Hepatic stellate cell (primary cell): ENCODE results near the gene DLGAP4.

ENCODE experiments used
- DNase-seq: peaks from one replicate; pipeline ENCODE4 v3.0.0; 2011; ENCODE audit warnings: low spot score

The DLGAP4 gene

DNA sequence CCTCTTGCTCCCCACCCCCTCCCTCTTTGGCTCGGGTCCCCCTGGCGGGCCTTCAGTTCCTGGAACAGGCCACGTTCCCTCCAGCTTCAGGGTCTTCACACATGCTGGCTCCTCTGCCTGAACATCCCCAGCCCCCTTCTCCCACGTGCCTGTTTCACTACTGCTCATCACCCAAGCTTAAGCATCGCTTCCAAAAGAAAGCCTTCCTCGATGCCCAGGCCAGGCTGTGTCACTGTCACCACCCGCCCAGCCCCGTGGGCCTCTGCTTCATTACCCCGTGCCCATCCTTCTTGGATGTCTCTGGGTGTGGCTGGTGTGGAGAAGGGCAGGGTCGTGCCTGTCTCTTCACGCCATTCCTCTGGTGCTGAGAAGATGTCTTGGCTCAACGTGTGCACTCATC is 2.8 kb downstream of the DLGAP4 start:
- no peak for DNase-seq

DNA sequence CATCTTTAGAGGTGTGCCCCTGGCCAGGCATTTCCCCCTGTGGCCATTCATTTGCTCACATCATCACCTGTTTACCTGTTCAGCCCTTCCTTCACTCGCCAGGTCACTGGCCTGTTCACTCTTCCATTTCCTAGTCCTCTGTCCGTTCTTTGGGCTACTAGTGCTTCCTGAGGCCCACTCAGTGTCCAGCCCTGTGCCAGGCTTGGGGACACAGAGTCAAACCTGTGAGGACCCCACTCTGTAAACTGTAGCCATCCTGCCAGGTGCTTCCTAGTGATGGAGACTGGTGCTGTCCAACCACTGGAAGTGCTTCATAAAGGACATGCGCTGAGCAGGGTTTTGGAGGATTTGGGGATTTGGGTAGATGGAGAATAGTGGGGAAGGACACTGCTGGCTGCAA is 3.5 kb downstream of the DLGAP4 start:
- no peak for DNase-seq

DNA sequence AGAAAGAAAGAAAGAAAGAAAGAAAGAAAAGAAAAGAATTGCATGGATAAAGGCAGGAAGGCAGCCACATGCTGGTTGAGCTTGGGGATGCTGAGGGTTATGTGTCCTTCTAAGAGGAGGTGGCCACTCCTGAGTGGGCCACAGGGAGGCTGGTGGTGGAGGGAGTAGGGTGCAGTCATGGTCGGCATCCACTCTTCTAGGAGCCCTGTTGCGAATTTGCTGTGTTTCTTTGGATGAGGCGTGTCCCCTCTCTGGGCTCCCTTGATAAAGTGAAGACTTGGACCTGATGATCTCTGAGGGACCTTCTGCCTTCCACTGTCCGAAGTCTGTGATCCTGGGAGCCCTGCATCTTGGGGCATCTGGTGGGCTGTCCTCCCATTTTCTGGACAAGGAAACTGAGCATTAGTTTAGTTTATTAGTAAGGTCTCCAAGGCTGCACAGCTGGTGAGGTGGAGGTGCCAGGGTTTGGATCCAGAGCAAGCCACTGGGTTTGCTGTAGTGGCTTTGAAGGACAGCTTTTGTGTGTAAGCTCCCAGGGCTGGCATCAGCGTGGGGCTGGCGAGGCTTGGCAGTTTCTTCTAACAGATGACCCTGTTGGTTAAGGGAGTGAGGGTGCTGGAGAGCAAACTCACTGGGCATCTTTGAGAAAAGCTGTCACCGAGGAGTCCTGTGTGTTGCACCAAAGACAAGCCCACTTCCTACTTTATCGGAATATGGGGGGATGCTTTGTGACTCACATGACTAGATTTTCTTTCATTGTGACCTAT is 4.3 kb downstream of the DLGAP4 start:
- DNase-seq: no peak

DNA sequence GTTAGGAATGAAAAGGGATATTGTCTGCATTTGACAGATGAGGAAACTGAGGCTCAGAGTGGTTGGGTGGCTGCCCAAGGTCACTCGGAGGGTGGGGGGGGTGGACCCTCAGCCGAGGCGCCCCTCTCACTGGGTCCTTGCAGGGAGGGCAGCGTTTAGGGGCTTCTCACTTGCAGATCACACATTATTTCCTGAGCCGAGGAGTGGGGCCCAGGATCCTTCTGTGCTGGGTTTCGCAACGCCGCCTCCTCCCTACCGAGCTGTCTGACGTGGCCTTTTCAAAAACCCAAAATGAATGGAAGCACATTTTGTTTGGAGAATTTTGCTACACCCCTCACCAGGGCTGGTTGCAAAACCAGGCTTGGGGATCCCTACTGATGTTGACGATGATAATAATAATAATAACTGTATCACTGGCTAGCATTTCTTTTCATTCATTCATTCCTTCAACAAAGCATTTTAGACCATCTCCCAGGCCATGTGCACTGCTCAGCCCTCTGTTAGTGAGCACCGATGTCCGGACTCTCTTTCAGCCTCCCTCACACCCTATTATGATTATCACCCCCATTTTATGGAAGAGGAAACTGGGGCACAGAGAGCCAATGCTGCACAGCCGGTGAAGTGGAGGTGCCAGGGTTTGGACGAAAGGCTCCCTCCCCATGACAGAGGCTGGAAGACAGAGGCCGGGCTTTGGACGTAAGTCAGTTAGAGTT is 5.2 kb downstream of the DLGAP4 start:
- no peak for DNase-seq

DNA sequence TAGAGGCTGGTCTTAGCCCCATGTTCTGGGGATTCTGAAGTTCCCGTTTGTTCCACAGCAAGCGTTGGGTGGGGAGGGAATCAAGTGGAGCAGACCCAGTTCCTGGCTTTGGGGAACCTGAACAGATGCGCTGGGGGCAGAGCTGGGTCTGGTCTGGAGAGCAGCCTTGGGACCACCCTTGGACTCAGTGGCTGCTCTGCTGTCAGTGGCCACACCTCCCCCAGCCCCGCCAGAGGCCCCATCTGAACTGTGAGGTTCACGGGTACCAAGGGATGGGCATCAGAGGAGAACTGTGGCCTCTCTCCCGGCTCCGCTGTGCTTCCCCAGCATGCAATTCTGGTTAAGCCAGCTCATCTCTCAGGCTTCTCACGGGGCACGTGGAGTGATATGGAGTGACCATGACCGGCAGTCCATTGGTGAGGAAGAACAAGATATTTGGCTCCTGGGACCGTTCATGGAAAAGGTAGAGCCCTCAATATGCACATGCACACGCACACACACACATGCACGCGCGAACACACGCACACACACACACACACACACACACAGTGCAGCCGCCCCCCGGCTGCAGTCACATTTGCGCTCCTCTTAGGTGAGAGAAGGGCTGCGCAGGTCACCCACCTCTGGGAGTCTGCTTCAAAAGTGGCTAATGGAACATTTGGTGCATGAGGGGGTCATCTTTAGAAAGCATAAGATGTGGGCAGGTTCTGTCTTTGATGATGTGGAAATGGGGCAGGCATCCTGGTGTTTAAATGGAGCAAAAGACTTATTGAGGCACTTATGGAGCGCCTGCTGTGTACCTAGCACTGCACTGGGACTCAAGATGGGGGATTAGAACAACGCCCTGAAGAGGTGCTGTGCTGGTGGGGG is 6.0 kb downstream of the DLGAP4 start:
- DNase-seq: no peak

DNA sequence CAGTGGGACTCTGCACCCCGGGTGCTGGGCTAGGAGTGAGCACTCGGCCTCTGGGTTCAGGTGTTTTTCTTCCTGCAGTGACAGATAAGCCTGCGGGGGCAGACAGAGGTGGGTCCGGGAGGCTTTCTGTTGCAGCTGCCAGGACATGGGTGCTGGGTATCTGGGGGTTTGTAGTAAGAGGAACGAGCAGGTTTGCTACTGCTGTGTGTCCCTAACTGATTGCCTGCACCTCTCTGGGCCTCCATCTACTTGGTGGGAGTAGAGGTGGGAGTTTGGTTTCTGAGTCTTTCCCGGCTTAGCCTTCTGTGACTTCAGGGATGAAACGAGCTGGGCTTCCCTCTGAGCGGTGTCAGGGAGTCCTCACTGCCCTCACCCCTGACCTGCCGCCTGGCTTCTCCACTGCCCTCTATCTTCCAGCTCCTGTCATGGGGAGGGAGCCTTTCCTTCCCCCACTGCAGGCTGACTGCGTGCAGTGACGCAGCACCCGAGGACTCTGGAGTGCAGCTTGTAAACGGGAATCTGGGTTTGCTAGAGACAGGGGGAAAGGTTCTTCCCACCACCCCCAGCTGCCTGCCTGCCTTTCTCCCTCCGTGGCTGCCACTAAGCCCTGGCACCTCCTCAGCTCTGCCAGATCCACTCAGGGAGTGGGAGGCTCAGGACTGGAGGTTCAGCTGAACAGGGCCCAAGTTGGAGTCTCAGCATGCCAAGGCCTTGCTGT is 6.7 kb downstream of the DLGAP4 start:
- no peak for DNase-seq

DNA sequence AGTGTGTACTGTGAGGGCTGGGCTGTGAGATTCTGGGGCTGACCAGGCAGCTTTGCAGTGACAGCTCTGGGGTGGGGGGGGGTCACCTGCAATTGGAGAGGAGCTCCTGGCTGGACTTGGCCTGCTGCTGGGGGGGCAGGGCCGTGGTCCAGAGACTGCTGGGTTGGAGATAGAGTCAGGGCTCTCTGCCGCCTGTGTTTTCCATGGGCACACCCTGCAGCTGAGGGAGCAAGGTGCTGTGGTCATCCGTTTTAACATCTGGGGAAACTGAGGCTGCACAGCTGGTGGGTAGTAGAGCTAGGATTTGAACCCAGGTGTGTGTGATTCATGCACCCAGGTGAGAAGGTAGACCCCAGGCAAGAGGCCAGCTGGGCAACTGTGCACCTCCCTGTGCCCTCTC is 7.3 kb downstream of the DLGAP4 start:
- DNase-seq: no peak

DNA sequence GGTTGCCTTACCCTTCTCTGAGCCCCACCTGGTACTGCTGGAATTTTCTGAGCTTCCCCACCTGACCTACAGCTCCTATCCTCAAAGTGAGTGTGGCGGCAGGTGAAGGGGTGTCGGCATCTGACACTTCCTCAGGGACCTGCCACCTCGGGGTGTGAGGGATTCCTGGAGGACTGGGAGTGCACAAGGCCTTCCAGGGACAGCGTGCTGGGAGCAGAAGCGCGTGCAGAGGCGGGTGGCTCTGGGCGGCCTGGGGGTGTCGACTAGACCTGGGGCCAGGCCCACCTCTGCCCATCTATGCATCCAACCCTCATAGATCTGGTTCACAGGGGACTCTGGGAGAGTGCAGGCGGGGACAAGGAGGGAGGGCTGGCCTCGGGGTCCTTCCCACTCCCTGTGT is 7.8 kb downstream of the DLGAP4 start:
- DNase-seq: no peak

DNA sequence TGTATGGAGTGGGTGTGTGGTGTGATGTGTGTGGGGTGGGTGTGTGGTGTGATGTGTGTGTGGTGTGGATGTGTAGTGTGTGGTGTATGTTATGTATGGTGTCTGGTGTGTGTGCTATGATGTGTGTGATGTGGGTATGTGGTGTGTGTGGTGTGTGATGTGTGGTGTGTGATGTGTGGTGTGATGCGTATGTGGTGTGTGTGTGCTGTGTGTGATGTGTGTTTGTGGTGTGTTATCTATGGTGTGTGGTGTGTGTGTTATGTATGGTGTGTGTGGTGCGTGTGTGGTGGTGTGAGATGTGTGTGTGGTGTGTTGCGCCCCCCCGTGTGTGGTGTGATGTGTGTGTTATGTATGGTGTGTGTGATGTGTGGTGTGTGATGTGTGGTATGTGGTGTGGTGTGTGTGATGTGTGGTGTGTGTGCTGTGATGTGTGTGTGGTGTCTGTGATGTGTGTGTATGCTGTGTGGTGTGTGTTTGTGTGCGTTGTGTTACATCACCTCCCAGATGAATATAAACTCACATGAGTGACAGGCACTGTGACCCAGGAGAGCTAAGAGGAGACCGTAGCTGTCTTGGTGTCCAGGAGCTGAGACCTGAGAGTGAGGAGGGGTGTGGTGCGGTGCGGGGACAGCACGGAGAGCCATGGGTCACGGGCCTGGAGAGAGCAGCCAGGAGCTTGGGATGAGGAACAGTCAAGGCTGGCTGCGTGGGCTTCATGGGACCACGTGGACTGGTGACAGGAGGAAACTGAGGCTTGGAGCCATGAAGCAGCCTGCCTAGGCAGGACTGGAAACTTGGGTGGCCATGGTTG is 8.8 kb downstream of the DLGAP4 start:
- DNase-seq: no peak

DNA sequence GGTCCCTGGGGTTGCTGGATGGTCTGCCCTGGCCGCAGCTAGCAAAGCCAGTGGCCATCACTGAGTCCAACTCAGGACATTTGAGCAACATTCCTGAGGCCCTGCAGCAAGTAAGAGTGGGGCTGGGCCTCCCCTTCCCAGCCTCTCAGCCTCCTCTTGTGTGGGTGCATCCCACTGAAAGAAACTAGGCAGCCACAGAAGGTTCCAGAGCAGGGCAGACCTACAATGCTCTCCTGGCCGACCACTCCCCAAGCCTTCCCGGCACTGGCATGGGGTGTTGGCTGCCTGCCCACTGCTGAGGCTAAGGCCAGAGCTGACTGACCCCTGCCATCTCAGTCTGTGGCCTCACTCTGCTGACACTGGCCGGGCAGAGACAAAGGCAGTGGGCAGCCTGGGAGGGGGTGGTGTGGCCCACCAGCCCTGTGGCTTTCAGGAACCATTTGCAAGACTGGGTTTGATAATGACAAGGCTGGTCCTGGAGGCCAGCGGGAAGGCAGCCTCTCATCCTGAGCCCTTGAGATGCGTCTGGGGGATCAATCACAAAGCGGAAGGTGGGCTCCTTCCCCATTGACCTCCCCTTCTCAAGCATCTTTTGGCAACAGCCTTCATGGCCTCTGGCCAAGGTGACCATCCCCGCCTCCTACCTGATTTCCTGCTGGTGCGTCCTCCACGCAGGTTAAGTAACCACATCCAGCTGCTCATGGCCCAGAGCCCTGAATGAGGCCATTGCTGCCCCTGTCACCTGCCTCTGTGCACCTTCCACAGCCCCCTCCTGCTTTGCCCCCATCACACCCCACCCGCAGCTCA is 9.6 kb downstream of the DLGAP4 start:
- DNase-seq: no peak

DNA sequence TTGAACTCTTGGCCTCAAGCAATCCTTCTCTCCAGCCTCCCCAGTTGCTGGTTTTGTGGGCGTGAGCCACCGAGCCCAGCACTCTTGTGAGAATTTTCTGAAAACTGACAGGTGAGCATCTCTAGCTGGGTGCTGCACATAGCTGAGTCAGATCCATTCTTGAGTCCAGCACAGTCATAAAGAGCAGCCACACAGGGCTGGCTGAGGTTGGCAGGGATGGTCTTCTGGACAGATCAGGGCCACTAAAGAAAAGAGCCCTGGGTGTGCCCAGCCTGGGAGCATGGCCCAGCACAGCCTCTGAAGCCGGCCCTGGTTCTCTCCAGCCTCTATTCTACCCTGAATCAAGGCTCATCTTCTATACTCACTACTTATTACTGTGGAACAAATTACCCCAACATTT is 11.5 kb downstream of the DLGAP4 start:
- DNase-seq: no peak

DNA sequence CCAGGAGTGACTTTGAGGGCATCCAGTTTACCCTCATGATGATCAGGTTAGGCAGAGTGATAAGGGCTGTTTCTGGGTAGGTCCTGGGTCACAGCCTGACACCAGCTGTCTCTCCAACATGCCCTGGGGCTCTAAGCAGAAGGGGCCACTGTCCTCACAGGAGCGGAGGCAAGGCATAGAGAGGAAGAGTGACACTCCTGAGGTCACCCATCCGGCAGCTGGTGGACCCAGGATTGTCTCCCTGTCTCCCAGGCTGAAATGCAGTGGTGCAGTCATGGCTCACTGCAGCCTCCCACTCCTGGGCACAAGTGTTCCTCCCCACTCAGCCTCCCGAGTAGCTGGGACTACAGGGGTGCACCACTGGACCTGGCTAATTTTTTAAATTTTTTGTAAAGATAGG is 12.0 kb downstream of the DLGAP4 start:
- DNase-seq: no peak

DNA sequence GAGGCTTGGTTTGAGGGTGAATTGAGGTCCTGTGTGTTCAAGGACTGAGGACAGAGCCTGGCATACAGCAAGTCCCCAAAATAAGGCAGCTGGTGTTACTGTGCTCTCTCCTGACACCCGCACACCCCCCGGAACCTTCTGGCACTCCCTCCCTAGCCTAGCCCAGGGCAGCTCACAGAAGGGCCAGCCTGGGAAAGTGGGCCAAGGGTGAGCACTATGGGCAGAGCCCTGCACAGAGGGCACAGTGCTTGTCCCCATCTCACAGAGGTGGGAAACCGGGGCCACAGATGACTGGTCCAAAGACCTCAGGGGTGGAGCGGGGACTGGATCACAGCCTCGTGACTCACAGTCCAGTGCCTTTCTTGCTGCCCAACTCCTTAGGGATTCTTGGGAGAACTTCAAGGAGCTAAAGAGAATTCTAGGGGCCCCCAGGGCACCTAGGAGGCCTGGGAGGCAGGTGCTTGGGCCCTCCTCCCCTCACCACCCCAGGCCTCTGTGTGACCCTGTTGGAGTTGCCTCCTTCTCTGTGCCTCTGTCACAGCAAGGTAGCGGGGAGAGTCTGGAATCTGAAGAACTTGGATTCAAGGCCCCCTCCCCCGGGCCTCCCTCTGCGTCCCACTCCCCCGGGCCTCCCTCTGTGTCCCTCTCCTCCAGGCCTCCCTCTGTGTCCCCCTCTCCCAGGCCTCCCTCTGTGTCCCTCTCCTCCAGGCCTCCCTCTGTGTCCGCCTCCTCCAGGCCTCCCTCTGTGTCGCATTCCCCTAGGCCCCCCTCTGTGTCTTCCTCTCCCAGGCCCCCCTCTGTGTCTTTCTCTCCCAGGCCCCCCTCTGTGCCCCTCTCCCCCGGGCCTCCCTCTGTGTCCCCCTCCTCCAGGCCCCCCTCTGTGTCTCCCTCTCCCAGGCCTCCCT is 13.5 kb downstream of the DLGAP4 start:
- no peak for DNase-seq

DNA sequence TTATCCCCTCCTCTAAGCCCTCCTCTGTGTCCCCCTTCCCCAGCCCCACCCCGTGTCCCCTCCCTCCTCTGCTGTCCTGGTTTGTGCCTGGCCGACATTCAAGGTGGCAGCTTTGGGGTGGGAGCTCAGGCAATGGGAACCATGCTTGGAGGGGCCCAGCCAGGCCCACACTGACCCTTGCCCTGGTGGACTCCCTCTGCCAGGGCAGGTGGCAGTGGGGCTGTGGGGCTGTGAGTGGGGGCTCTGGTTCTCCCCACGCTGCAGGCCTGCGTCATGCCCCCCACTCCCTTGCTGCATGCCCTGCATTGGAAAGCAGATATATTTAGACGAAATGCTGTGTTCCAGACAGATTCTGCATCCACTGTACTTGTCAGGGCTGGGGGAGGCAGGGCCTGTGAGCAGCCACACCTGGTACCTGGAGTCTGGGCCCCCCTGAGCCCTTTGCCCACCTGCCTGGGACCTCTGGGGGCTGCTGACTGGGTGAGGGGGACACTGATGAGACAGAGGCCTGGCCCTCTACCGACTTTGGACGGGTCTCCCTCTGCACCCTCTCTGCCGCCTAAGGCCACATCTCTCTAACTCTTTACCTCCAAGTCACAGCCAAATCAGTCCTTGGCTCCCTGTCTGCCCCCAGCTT is 14.2 kb downstream of the DLGAP4 start:
- no peak for DNase-seq

DNA sequence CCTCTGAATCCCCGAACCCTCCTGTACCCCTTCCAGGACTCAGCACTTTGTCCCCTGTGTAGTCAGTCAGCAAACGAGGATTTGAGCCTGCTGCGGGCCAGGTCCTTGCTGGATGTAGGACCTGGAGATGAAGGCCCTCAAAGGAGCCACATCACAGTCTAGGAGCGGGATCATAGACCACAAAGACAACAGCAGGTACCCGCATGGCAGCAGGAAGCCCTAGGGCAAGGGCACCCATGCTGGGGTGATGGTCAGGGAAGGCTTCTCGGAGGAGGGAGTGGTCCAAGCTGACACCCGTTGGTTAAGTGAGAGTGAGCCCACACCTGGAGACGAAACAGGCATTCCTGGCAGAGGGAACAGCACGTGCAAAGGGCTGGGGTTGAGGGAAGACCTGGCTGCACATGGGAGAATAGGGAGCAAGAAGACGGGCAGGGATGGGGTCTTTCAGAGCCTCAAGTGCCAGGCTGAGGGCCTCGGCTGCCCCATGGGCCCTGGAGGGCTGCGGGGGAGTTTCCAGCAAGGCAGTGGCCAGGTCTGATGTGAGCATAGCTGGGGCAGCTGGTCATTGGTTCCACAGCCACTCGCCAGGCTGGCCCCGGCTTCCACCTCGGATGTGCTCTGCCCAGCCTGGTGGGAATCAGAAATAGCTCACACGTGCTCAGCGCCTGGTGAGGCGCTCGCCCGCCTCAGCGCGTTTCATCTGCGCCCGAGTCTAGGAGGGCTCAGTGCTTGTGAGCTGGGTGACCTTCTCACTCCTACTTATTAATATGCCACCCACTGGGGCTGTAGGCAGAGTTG is 15.0 kb downstream of the DLGAP4 start:
- DNase-seq: no peak

DNA sequence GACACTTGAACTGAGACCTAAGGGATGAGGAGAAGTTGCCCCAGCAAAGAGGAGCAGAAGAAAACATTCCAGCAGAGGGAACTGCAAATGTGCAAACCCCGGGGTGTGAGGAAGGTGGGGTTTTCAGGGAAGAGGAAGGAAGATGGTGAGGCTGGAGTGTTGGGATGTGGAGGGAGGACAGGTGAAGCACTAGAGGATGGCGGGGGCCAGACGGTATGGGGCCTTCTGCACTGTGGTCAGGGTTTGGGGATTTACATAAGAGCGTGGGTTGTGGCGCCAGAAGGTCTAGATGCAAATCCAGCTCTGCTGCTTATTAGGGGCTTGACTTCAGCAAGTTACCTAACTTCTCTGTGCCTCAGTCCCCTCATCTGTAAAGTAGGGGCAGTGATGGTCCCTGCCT is 16.0 kb downstream of the DLGAP4 start:
- no peak for DNase-seq

DNA sequence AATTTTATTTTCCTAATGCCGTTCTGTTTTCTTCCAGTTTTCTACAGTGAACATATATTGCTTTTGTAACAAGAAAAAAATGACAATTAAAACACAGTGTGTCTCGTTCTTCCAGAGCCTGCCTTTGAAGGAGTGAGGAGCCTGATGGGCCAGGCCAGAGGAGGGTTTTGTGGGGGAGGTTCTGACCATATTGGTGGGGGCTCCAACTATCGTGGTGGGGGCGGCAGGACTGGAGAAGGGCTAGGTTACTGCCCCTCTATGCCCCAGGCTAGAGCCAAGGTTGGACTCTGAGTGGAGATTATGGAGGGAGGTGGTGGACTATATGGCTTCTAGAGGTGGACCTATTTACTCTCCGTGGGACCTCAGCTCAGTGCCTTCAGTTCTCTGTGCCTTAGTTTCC is 24.0 kb downstream of the DLGAP4 start:
- DNase-seq: no peak

DNA sequence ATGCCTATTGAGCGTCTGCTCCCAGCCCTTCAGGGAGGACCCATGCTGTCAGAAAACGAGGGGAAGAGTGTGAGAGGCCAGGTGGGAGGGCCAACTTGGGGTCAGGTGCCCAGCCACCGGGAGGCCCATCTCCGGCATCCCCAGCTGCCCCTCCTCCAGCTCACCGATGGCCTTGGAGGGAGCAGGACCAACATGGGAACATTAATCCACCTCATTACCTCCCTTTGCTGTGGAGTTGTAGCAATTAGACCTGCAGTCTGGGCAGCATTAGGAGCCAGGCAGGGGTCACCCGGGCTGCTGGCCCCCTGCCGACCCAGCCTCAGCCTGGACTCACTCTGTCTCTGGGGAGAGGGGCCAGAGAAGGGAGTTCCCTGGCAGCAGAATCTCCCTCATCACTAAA is 25.1 kb downstream of the DLGAP4 start:
- no peak for DNase-seq
